Spleen (tissue), 11 donors: ENCODE measurements around the gene KCNMB2. TPM values are rescaled to one million over a fixed set of nuclear protein-coding genes. Genes with fewer than 3 reads are reported as not detected.
"Not testable (repeated sequence)": the region's sequence is repeated elsewhere in the genome, so short reads cannot be mapped to it uniquely, and the experiment has no call there.

Experiments used
- DNase-seq: peaks from one replicate; pipeline ENCODE4 v3.0.0-alpha.2; 2020
- H3K27ac ChIP-seq, 8 donors: fragments of 200-600 bp; sonication (generic) in 7 of 8; 1 replicate in 4 of 8; 2 replicates in 4 of 8; pipeline versions ENCODE4 v1.5.0 to v1.8.0; 2016 to 2021; ENCODE audit warnings: inconsistent platforms in 4 of 8, mild to moderate bottlenecking in 4 of 8, moderate library complexity in 1 of 8
- H3K27me3 ChIP-seq, 7 donors: fragments of 200-600 bp; sonication (generic) in 6 of 7; replicated peaks in 1 of 7; 1 replicate in 4 of 7; 2 replicates in 3 of 7; pipeline versions ENCODE4 v1.5.0 to v1.8.0; 2016 to 2021; ENCODE audit warnings: inconsistent platforms in 3 of 7, mild to moderate bottlenecking in 1 of 7
- H3K36me3 ChIP-seq, 6 donors: fragments of 200-600 bp; sonication (generic) in 5 of 6; 1 replicate in 4 of 6; 2 replicates in 2 of 6; pipeline versions ENCODE4 v1.5.0 to v1.8.0; 2016 to 2021; ENCODE audit warnings: inconsistent platforms in 2 of 6
- H3K4me1 ChIP-seq, 6 donors: fragments of 200-600 bp; sonication (generic) in 5 of 6; 1 replicate in 3 of 6; 2 replicates in 3 of 6; pipeline versions ENCODE4 v1.5.0 to v1.8.0; 2016 to 2021; ENCODE audit warnings: inconsistent platforms in 3 of 6
- H3K4me3 ChIP-seq, 8 donors: fragments of 200-600 bp; sonication (generic) in 7 of 8; 1 replicate in 4 of 8; 2 replicates in 4 of 8; pipeline versions ENCODE4 v1.5.0 to v1.8.0; 2016 to 2021; ENCODE audit warnings: inconsistent platforms in 4 of 8, mild to moderate bottlenecking in 4 of 8, moderate library complexity in 2 of 8
- H3K9me3 ChIP-seq, 8 donors: fragments of 200-600 bp; sonication (generic) in 7 of 8; 1 replicate in 4 of 8; 2 replicates in 4 of 8; pipeline versions ENCODE4 v1.5.0 to v1.8.0; 2016 to 2021; ENCODE audit warnings: inconsistent platforms in 4 of 8
- POLR2A ChIP-seq, 3 donors: fragments of 450-650 bp; IDR thresholded peaks; one replicate each; pipeline ENCODE4 v1.5.1; 2017; ENCODE audit warnings: antibody characterized with exemption in 3 of 3, mild to moderate bottlenecking in 1 of 3
- POLR2AphosphoS5 ChIP-seq, 3 donors: sonication (generic); formaldehyde crosslinking; IDR thresholded peaks; one replicate each; pipeline ENCODE4 v1.5.1; 2017; ENCODE audit warnings: antibody characterized with exemption in 3 of 3
- whole genome bisulfite sequencing, 5 donors: extraction: QIAGEN DNeasy Blood & Tissue Kit in 3 of 5; methylation state at CpG; one replicate each; pipeline versions ENCODE4 v1.1.5 to v1.1.7; 2013 to 2018; 5-methylcytosine and 5-hydroxymethylcytosine counted together
- intact Hi-C: fragments of 100-400 bp; cut with DNase I; formaldehyde crosslinking; loops from one replicate; pipeline ENCODE4 v1.15.0; 2023; ENCODE audit warnings: low total_unique reads
- polyA plus RNA-seq, 3 donors: library from polyadenylated mRNA; stranded (reverse); fragments of 200-250 nt; gene quantifications; one replicate each; pipeline ENCODE4 v1.2.1, GENCODE V29; 2013
- total RNA-seq, 7 donors: library from RNA; depleted of rRNA in 3 of 7; stranded (reverse); fragments of >200 nt in 3 of 7; fragmentation: NEBNext Ultra II Directional in 4 of 7; extraction: Animal tissue kit (Norgen Biotek cat#: 25700) in 4 of 7; gene quantifications; one replicate each; pipeline versions ENCODE4 v1.1.0 to v1.2.1, GENCODE V29; 2016 to 2021
- TF ChIP-seq, protein P1 (sequence below), 11 experiments: fragments of 200-600 bp in 7 of 11; fragments of 450-650 bp in 4 of 11; sonication (generic) in 4 of 11; IDR thresholded peaks in 8 of 11; conservative IDR thresholded peaks in 3 of 11; 1 replicate in 7 of 11; 2 replicates in 4 of 11; pipeline versions ENCODE4 v1.4.0 to v1.8.0; 2016 to 2021; ENCODE audit warnings: antibody characterized with exemption in 11 of 11, inconsistent platforms in 4 of 11, mild to moderate bottlenecking in 1 of 11
- donor health status: healthy with polysubstance abuse.
- donor health status: DM: no; HTN: no; CAD: no; lungs with moderate emphysema.
- donor health status: DM: no; HTN: no; CAD: no.
- donor health status: Bipolar disorder and iron deficiency.
- donor health status: healthy.
- donor health status: DM: no; HTN: no; CAD: no.
- donor health status: DM: yes; HTN: yes; CAD: no.

KCNMB2 gene
- total and polyA plus RNA-seq, 10 donors: 0.03 to 0.70 (median 0.66) TPM; not detected in 5

- no peaks in the 10 kb centered on the region for H3K27me3 ChIP-seq
- no peaks in the 10 kb centered on the region for H3K9me3 ChIP-seq
- no peak overlapping the region for H3K4me3 ChIP-seq
- H3K36me3 ChIP-seq: no peaks in the 10 kb centered on the region
- WGBS, 5 donors: 34 to 50% (median 44%) methylated on average over 1 of the region's 1 CpG
- intact Hi-C loops: no loop called here
- H3K27ac ChIP-seq: no peak overlapping the region
- TF ChIP-seq, protein P1, sequence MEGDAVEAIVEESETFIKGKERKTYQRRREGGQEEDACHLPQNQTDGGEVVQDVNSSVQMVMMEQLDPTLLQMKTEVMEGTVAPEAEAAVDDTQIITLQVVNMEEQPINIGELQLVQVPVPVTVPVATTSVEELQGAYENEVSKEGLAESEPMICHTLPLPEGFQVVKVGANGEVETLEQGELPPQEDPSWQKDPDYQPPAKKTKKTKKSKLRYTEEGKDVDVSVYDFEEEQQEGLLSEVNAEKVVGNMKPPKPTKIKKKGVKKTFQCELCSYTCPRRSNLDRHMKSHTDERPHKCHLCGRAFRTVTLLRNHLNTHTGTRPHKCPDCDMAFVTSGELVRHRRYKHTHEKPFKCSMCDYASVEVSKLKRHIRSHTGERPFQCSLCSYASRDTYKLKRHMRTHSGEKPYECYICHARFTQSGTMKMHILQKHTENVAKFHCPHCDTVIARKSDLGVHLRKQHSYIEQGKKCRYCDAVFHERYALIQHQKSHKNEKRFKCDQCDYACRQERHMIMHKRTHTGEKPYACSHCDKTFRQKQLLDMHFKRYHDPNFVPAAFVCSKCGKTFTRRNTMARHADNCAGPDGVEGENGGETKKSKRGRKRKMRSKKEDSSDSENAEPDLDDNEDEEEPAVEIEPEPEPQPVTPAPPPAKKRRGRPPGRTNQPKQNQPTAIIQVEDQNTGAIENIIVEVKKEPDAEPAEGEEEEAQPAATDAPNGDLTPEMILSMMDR (IDR thresholded peaks at IDR 0.05 in 8 of 11, conservative IDR thresholded peaks at IDR 0.05 in 3 of 11): no peak
- no peak for TF ChIP-seq POLR2AphosphoS5 (IDR thresholded peaks at IDR 0.05)
- no peak for TF ChIP-seq POLR2A (IDR thresholded peaks at IDR 0.05)
- no peak for DNase-seq
- no peaks in the 10 kb centered on the region for H3K4me1 ChIP-seq
These were observed 9.8 kb downstream of the KCNMB2 start for GRCh38 chr3:178546079-178546478.

DNA sequence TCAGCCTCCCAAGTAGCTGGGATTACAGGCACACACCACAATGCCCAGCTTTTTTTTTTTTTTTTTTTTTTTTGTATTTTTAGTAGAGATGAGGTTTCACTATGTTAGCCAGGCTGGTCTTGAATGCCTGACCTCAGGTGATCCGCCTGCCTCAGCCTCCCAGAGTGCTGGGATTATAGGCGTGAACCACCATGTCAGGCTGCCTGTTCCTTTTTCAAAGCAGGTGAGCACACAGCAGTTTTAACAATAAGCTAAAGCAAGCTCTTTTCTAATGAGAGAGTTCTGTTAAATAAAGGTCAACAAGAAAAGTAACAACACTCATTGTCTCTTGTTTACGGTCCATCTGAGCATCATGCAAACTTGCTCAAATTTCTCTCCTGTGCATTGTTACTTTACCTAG lies 13.2 kb downstream of the KCNMB2 start:
- H3K4me1 ChIP-seq, intact Hi-C loops, H3K9me3 ChIP-seq, DNase-seq, H3K27ac ChIP-seq, H3K4me3 ChIP-seq, H3K36me3 ChIP-seq, H3K27me3 ChIP-seq: not testable (repeated sequence)
- WGBS, 5 donors: 77 to 93% (median 89%) methylated on average over 3 of the region's 3 CpGs

GRCh38 chr3:178551916-178552321 lies 15.7 kb downstream of the KCNMB2 start:
- Histone ChIP-seq H3K36me3 (no peaks in the 10 kb centered on the region), H3K9me3 (no peaks in the 10 kb centered on the region), H3K4me3 (no peak overlapping the region), H3K27ac (no peak overlapping the region), H3K4me1 (no peaks in the 10 kb centered on the region), H3K27me3 (no peaks in the 10 kb centered on the region)
- intact Hi-C loops: no loop called here
- TF ChIP-seq, protein P1 (IDR thresholded peaks at IDR 0.05 in 8 of 11, conservative IDR thresholded peaks at IDR 0.05 in 3 of 11): no peak
- TF ChIP-seq POLR2A (IDR thresholded peaks at IDR 0.05): no peak
- TF ChIP-seq POLR2AphosphoS5 (IDR thresholded peaks at IDR 0.05): no peak
- WGBS, 5 donors: 46 to 67% (median 54%) methylated on average over 6 to 7 of the region's 7 CpGs
- DNase-seq: no peak

- TF ChIP-seq, protein P1 (IDR thresholded peaks at IDR 0.05 in 8 of 11, conservative IDR thresholded peaks at IDR 0.05 in 3 of 11): no peak
- TF ChIP-seq POLR2AphosphoS5 (IDR thresholded peaks at IDR 0.05) (no peak), POLR2A (IDR thresholded peaks at IDR 0.05) (no peak)
- 85 to 92% (median 88%) methylated on average over 8 of the region's 8 CpGs for WGBS, 5 donors
- no peak for DNase-seq
These were observed 22.4 kb downstream of the KCNMB2 start for GRCh38 chr3:178558637-178559036.

GRCh38 chr3:178560759-178561158 lies 24.5 kb downstream of the KCNMB2 start:
- no peaks in the 10 kb centered on the region for H3K9me3 ChIP-seq

More at GRCh38 chr3:178558637-178559036, 22.4 kb downstream of the KCNMB2 start:
- no peaks in the 10 kb centered on the region for H3K9me3 ChIP-seq
- no peak overlapping the region for H3K4me3 ChIP-seq
- H3K27me3 ChIP-seq: no peaks in the 10 kb centered on the region
- H3K36me3 ChIP-seq: no peaks in the 10 kb centered on the region
- H3K4me1 ChIP-seq: no peaks in the 10 kb centered on the region
- intact Hi-C loops: no loop called here
- H3K27ac ChIP-seq: no peak overlapping the region

More at GRCh38 chr3:178560759-178561158, 24.5 kb downstream of the KCNMB2 start:
- no peak overlapping the region for H3K4me3 ChIP-seq
- WGBS, 5 donors: 58 to 90% (median 68%) methylated on average over 3 of the region's 3 CpGs
- no peaks in the 10 kb centered on the region for H3K4me1 ChIP-seq
- no peaks in the 10 kb centered on the region for H3K27me3 ChIP-seq
- H3K36me3 ChIP-seq: no peaks in the 10 kb centered on the region
- H3K27ac ChIP-seq: no peak overlapping the region
- TF ChIP-seq POLR2A (IDR thresholded peaks at IDR 0.05): no peak
- TF ChIP-seq, protein P1 (IDR thresholded peaks at IDR 0.05 in 8 of 11, conservative IDR thresholded peaks at IDR 0.05 in 3 of 11): no peak
- TF ChIP-seq POLR2AphosphoS5 (IDR thresholded peaks at IDR 0.05): no peak
- intact Hi-C loops: no loop called here
- DNase-seq: no peak
